SK-N-SH (cell line): ENCODE results near the gene CSTF2. TPM values are rescaled to one million over a fixed set of nuclear protein-coding genes. Genes with fewer than 3 reads are reported as not detected.

Source experiments
- CTCF ChIA-PET: fragments of 300-600, 350-600 bp; formaldehyde crosslinking; extraction: SDS; loops from one replicate; lab custom pipeline; 2021; lab: Yijun Ruan, JAX
- POLR2A ChIA-PET: fragments of 350-600 bp; sonication (Branson Sonifier 250); formaldehyde crosslinking; extraction: SDS; loops from one replicate; lab custom pipeline; 2020; ENCODE audit warnings: antibody characterized with exemption, inconsistent platforms; lab: Yijun Ruan, JAX
- DNase-seq: peaks from one replicate; pipeline ENCODE4 v3.0.0; 2012
- H2AFZ ChIP-seq: fragments of 200-600 bp; sonication (generic); 2 replicates; pipeline ENCODE4 v1.8.1; 2016; ENCODE audit warnings: antibody characterized with exemption, mild to moderate bottlenecking, low read depth
- H3F3A ChIP-seq: fragments of 200-600 bp; sonication (generic); replicated peaks from 2 replicates; pipeline ENCODE3; 2016; ENCODE audit warnings: antibody characterized with exemption, mild to moderate bottlenecking; ENCODE audit not compliant: insufficient read depth
- H3K27ac ChIP-seq, 2 experiments: fragments of 200-500 bp in 1 of 2; fragments of 200-600 bp in 1 of 2; sonication (Bioruptor generic) in 1 of 2; sonication (generic), shearing (Covaris generic) in 1 of 2; 2 replicates each; pipeline versions ENCODE4 v1.5.1 to v1.6.1; 2014 to 2016; ENCODE audit warnings: low read depth in 2 of 2, inconsistent platforms in 1 of 2, low read length in 1 of 2, mild to moderate bottlenecking in 1 of 2, mixed read lengths in 1 of 2
- H3K27me3 ChIP-seq: fragments of 200-600 bp; sonication (generic), shearing (Covaris generic); 2 replicates; pipeline ENCODE4 v1.6.1; 2016; ENCODE audit warnings: mixed run types; ENCODE audit not compliant: insufficient read depth
- H3K36me3 ChIP-seq, 2 experiments: fragments of 200-500 bp in 1 of 2; fragments of 200-600 bp in 1 of 2; sonication (Bioruptor generic) in 1 of 2; sonication (generic) in 1 of 2; replicated peaks in 1 of 2; 2 replicates each; pipeline versions ENCODE3 to v1.5.1; 2014 to 2016; ENCODE audit warnings: low read length in 1 of 2, mild to moderate bottlenecking in 1 of 2; ENCODE audit not compliant: insufficient read depth in 2 of 2, control insufficient read depth in 1 of 2
- H3K4me1 ChIP-seq, 2 experiments: fragments of 200-500 bp in 1 of 2; fragments of 200-600 bp in 1 of 2; sonication (Bioruptor generic) in 1 of 2; sonication (generic), shearing (Covaris generic) in 1 of 2; 2 replicates each; pipeline versions ENCODE4 v1.5.1 to v1.6.1; 2014 to 2016; ENCODE audit warnings: low read depth in 1 of 2, low read length in 1 of 2, mixed run types in 1 of 2; ENCODE audit not compliant: insufficient read depth in 2 of 2, control insufficient read depth in 1 of 2
- H3K4me2 ChIP-seq: fragments of 200-600 bp; sonication (generic), shearing (Covaris generic); 2 replicates; pipeline ENCODE4 v1.6.1; 2017; ENCODE audit warnings: mixed run types
- H3K4me3 ChIP-seq, 2 experiments: fragments of 200-500 bp in 1 of 2; fragments of 200-600 bp in 1 of 2; sonication (Bioruptor generic) in 1 of 2; sonication (generic), shearing (Covaris generic) in 1 of 2; 2 replicates each; pipeline versions ENCODE4 v1.5.1 to v1.8.1; 2014 to 2016; ENCODE audit warnings: low read depth in 2 of 2, inconsistent platforms in 1 of 2, low read length in 1 of 2, mild to moderate bottlenecking in 1 of 2, mixed read lengths in 1 of 2, moderate library complexity in 1 of 2
- H3K79me2 ChIP-seq: fragments of 200-600 bp; sonication (generic); 2 replicates; pipeline ENCODE4 v1.8.1; 2017; ENCODE audit warnings: mild to moderate bottlenecking; ENCODE audit not compliant: insufficient read depth
- H3K9ac ChIP-seq: fragments of 200-600 bp; sonication (generic); 2 replicates; pipeline ENCODE4 v1.6.1; 2017; ENCODE audit warnings: mixed run types
- H3K9me2 ChIP-seq: fragments of 200-600 bp; sonication (generic); 2 replicates; pipeline ENCODE4 v1.6.1; 2017; ENCODE audit warnings: mixed run types
- H3K9me3 ChIP-seq: fragments of 200-600 bp; sonication (generic); 2 replicates; pipeline ENCODE4 v1.6.1; 2017; ENCODE audit warnings: mixed run types, mild to moderate bottlenecking, moderate library complexity
- H4K20me1 ChIP-seq: fragments of 200-600 bp; sonication (generic); 2 replicates; pipeline ENCODE4 v1.6.1; 2017; ENCODE audit warnings: mild to moderate bottlenecking, mixed run types; ENCODE audit not compliant: insufficient read depth
- CHD2 ChIP-seq: fragments of 150-350 bp; IDR thresholded peaks from 2 replicates; pipeline ENCODE4 v1.6.1; 2018; ENCODE audit warnings: low read length; ENCODE audit not compliant: partially characterized antibody
- FOSL2 ChIP-seq: IDR thresholded peaks from 2 replicates; pipeline ENCODE4 v1.4.0; 2012; ENCODE audit warnings: low read depth, mild to moderate bottlenecking, moderate library complexity, borderline replicate concordance
- FOXM1 ChIP-seq: IDR thresholded peaks from 2 replicates; pipeline ENCODE4 v1.4.0; 2012; ENCODE audit warnings: low read depth, mild to moderate bottlenecking
- RAD21 ChIP-seq: IDR thresholded peaks from 2 replicates; pipeline ENCODE4 v1.6.1; 2012; ENCODE audit warnings: mild to moderate bottlenecking, low read length
- WGBS: methylation state at CpG from one replicate; pipeline ENCODE4 v1.1.6; 2017; ENCODE audit warnings: low lambda C conversion rate; 5-methylcytosine and 5-hydroxymethylcytosine counted together
- polyA plus RNA-seq, 3 experiments: library from polyadenylated mRNA; depleted of rRNA; stranded (reverse); fragments of >200 nt; gene quantifications; 2 replicates each; pipeline ENCODE4 v1.2.3, GENCODE V29; 2012
- TF ChIP-seq, protein P1 (sequence below): fragments of 150-350 bp; IDR thresholded peaks from 2 replicates; pipeline ENCODE4 v1.6.1; 2016; ENCODE audit warnings: mild to moderate bottlenecking, low read depth, low read length

The CSTF2 gene
- polyA plus RNA-seq, 1 of the 3 experiments (the other 2 are of a cell fraction), result 33.1 TPM

DNA sequence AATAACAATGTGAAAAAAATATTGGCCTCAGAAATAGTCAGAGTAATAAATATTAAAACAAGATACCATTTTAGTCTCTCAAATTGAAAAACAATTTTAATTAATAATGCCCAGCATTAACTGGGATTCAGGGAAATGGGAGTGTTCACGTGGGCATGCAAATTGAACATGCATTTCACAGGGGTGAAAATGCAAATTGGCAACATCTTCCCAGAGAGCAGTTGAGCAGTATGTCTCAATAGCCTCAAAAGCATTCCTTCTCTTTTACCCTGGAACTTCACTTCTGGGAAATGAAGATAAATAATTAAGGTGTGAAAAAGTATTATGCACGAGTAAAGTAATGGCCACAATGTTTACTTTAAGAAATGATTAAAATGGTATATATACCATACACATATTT lies 32.6 kb downstream of the CSTF2 start:
- H3F3A ChIP-seq, result no peaks in the 10 kb centered on the region
- H3K27ac ChIP-seq, result no peak overlapping the region
- H3K4me3 ChIP-seq, result no peak overlapping the region
- 35% methylated on average over 2 of the region's 2 CpGs for WGBS
- TF ChIP-seq CHD2, result no peak
- no peak for TF ChIP-seq FOSL2
- TF ChIP-seq RAD21, result no peak
- no peaks in the 10 kb centered on the region for H3K4me1 ChIP-seq
- H3K79me2 ChIP-seq, result no peaks in the 10 kb centered on the region
- no peaks in the 10 kb centered on the region; the same call in 1 of the 2 replicates for H3K27me3 ChIP-seq
- POLR2A ChIA-PET, result no interaction called here
- DNase-seq, result no peak
- H2AFZ ChIP-seq, result no peak overlapping the region
- no peaks in the 10 kb centered on the region for H3K9me2 ChIP-seq
- no peaks in the 10 kb centered on the region for H3K36me3 ChIP-seq
- H3K9me3 ChIP-seq, result no peaks in the 10 kb centered on the region
- CTCF ChIA-PET, result no interaction called here
- H4K20me1 ChIP-seq, result no peaks in the 10 kb centered on the region
- H3K9ac ChIP-seq, result no peak overlapping the region
- no peak overlapping the region for H3K4me2 ChIP-seq

- Histone ChIP-seq H3K27ac (no peak overlapping the region), H3K9me2 (no peaks in the 10 kb centered on the region), H3K4me2 (no peak overlapping the region), H3K9me3 (no peaks in the 10 kb centered on the region), H3K36me3 (no peaks in the 10 kb centered on the region), H2AFZ (no peak overlapping the region), H3K9ac (no peak overlapping the region), H3K4me1 (no peaks in the 10 kb centered on the region), H3F3A (no peaks in the 10 kb centered on the region), H3K79me2 (no peaks in the 10 kb centered on the region), H3K4me3 (no peak overlapping the region), H4K20me1 (no peaks in the 10 kb centered on the region), H3K27me3 (no peaks in the 10 kb centered on the region; the same call in 1 of the 2 replicates)
- WGBS, result 43% methylated on average over 6 of the region's 6 CpGs
- DNase-seq, result no peak
- ChIA-PET POLR2A (no interaction called here), CTCF (no interaction called here)
- TF ChIP-seq, protein P1, sequence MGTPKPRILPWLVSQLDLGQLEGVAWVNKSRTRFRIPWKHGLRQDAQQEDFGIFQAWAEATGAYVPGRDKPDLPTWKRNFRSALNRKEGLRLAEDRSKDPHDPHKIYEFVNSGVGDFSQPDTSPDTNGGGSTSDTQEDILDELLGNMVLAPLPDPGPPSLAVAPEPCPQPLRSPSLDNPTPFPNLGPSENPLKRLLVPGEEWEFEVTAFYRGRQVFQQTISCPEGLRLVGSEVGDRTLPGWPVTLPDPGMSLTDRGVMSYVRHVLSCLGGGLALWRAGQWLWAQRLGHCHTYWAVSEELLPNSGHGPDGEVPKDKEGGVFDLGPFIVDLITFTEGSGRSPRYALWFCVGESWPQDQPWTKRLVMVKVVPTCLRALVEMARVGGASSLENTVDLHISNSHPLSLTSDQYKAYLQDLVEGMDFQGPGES, result no peak
These were observed 43.2 kb downstream of the CSTF2 start for GRCh38 chrX:100863326-100863864.

DNA sequence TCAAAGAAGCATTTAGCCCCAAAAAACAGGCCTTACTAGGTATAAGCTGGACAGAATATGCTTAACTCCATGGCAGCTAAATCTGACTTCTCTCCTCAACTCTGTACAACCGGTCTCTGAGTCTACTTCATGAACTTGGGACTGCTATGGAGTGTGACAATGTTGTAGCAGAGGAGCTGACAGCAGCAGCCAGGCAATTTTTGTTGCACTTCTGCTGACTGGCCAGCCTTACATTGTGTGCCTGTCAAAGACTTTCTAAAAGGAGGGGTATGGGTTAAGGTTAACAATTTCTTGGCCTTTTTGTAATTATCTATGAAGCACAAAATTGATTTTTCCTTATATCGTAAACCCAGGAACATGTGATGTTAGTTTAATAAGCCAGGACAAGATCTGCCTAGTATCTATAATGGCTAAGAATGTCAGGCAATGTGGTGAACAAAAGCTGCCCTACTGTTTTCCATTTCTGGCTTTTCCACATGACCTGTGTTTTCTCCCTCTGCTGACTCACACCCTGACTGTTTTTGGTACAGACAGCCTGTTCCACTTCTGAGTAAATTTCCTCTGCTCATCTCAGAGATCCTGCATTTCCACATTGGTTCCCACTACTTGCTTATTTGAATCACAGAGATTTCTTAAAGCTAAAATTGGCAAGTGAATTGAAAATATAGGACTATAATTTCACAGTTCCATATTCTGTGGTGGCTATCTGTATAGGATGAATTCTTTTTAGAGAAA lies 44.6 kb downstream of the CSTF2 start:
- Histone ChIP-seq H3K4me1 (no peaks in the 10 kb centered on the region), H2AFZ (no peak overlapping the region), H3K4me3 (no peak overlapping the region), H3K36me3 (no peaks in the 10 kb centered on the region), H4K20me1 (no peaks in the 10 kb centered on the region), H3F3A (no peaks in the 10 kb centered on the region), H3K9me2 (no peaks in the 10 kb centered on the region), H3K9ac (no peak overlapping the region), H3K79me2 (no peaks in the 10 kb centered on the region), H3K27me3 (no peaks in the 10 kb centered on the region; the same call in 1 of the 2 replicates), H3K4me2 (no peak overlapping the region), H3K27ac (no peak overlapping the region), H3K9me3 (no peaks in the 10 kb centered on the region)
- TF ChIP-seq FOXM1, result no peak
- WGBS, result 23% methylated on average over 2 of the region's 2 CpGs
- DNase-seq, result no peak
- CTCF ChIA-PET, result no interaction called here
- POLR2A ChIA-PET, result no interaction called here
